Right hindlimb (tissue), 1 donor: ENCODE measurements around the gene KAT6B.
"Not testable (repeated sequence)": the region's sequence is repeated elsewhere in the genome, so short reads cannot be mapped to it uniquely, and the experiment has no call there.

Experiments used
- DNase-seq: peaks from one replicate; pipeline ENCODE4 v3.0.0-alpha.2; 2018

Gene KAT6B

GRCh38 chr10:74826142-74827044, at the start of gene KAT6B:
TSS of gene KAT6B (plus strand) at chr10:74826600. CDS start at chr10:74842858, 16,258 bp downstream.
- DNase-seq, result peak; percentile 100

GRCh38 chr10:74778436-74779094, 47.8 kb upstream of the KAT6B start:
- no peak for DNase-seq

GRCh38 chr10:74781870-74782269, 44.5 kb upstream of the KAT6B start:
- DNase-seq, result not testable (repeated sequence)

GRCh38 chr10:74784462-74784861, 41.9 kb upstream of the KAT6B start:
- no peak for DNase-seq

- DNase-seq, result no peak
These were observed 40.3 kb upstream of the KAT6B start for GRCh38 chr10:74786126-74786525.

- no peak for DNase-seq
These were observed 38.9 kb upstream of the KAT6B start for GRCh38 chr10:74787457-74787856.

- not testable (repeated sequence) for DNase-seq
These were observed 34.4 kb upstream of the KAT6B start for GRCh38 chr10:74791979-74792378.

GRCh38 chr10:74792726-74793125, 33.7 kb upstream of the KAT6B start:
- no peak for DNase-seq

GRCh38 chr10:74793240-74793639, 33.2 kb upstream of the KAT6B start:
- not testable (repeated sequence) for DNase-seq

- DNase-seq, result no peak
These were observed 31.9 kb upstream of the KAT6B start for GRCh38 chr10:74794531-74794930.

GRCh38 chr10:74797550-74797949, 28.9 kb upstream of the KAT6B start:
- DNase-seq, result no peak

GRCh38 chr10:74799721-74800221, 26.6 kb upstream of the KAT6B start:
- no peak for DNase-seq

- DNase-seq, result no peak
These were observed 25.0 kb upstream of the KAT6B start for GRCh38 chr10:74801447-74801846.

GRCh38 chr10:74808501-74808900, 17.9 kb upstream of the KAT6B start:
- no peak for DNase-seq

GRCh38 chr10:74810087-74810486, 16.3 kb upstream of the KAT6B start:
- DNase-seq, result no peak

- no peak for DNase-seq
These were observed 12.8 kb upstream of the KAT6B start for GRCh38 chr10:74813381-74814259.

- no peak for DNase-seq
These were observed 11.6 kb upstream of the KAT6B start for GRCh38 chr10:74814797-74815196.

- no peak for DNase-seq
These were observed 9.4 kb upstream of the KAT6B start for GRCh38 chr10:74816824-74817498.

GRCh38 chr10:74821501-74821900, 4.9 kb upstream of the KAT6B start:
- DNase-seq, result no peak

GRCh38 chr10:74822101-74822500, 4.3 kb upstream of the KAT6B start:
- no peak for DNase-seq

GRCh38 chr10:74822521-74823089, 3.8 kb upstream of the KAT6B start:
- no peak for DNase-seq

- no peak for DNase-seq
These were observed 2.6 kb upstream of the KAT6B start for GRCh38 chr10:74823791-74824183.
